Measurements from ENCODE around the gene PCDH9. TPM values are rescaled to one million over a fixed set of nuclear protein-coding genes. Genes with fewer than 3 reads are reported as not detected.
"Not testable (repeated sequence)": the region's sequence is repeated elsewhere in the genome, so short reads cannot be mapped to it uniquely, and the experiment has no call there.

Gene PCDH9
- total RNA-seq, 2 donors from 2014 or later: 0.44 to 1.0 TPM

DNA sequence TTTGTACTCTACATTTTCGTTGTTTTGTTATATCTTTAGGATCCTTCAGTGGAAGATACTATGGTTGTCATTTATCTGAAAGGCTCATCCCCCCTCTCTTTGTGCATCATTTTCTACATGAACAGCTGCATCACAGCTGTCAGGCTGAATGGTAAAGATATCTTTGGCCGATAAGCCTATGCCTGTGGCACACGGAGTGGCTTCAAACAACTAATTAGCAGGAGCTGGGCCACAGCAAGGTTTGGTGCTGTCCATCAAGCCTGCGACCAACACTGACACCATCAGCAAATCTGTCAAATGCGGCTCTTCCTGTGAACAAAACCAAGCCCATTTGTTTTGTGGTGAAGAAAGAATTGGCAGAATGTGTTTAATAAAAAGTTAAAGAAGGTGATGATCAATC lies 334.4 kb downstream of the PCDH9 start:
- DNase-seq: no peak
- TF ChIP-seq, protein P1, sequence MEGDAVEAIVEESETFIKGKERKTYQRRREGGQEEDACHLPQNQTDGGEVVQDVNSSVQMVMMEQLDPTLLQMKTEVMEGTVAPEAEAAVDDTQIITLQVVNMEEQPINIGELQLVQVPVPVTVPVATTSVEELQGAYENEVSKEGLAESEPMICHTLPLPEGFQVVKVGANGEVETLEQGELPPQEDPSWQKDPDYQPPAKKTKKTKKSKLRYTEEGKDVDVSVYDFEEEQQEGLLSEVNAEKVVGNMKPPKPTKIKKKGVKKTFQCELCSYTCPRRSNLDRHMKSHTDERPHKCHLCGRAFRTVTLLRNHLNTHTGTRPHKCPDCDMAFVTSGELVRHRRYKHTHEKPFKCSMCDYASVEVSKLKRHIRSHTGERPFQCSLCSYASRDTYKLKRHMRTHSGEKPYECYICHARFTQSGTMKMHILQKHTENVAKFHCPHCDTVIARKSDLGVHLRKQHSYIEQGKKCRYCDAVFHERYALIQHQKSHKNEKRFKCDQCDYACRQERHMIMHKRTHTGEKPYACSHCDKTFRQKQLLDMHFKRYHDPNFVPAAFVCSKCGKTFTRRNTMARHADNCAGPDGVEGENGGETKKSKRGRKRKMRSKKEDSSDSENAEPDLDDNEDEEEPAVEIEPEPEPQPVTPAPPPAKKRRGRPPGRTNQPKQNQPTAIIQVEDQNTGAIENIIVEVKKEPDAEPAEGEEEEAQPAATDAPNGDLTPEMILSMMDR (IDR thresholded peaks at IDR 0.05): no peak
- Histone ChIP-seq H3K9me3 (no peaks in the 10 kb centered on the region), H3K4me1 (no peaks in the 10 kb centered on the region), H3K9ac (ENCODE audit: low read depth in 2 of 2, low read length in 2 of 2) (no peak overlapping the region), H3K27ac (no peak overlapping the region), H3K27me3 (no peaks in the 10 kb centered on the region), H3K36me3 (no peaks in the 10 kb centered on the region), H3K4me3 (no peak overlapping the region)
- intact Hi-C loops (cut with DNase I): no loop called here

DNA sequence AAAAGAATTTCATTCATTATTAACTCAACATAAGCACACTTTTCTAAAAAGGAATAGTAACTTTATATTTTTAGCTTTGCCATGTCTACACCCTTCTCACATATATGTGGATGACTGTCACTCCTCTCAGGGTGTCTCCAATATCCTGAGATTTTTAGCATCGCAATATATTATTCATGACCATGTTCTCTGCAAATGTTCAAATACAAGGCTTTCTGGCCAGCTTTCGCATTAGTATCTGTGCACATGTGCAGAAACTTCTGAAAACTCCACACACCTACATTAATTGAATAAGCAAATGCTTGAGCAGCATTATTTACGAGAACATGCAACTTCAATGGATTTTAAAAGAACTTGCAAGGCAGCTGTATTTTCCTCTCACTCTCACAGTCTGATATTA lies 334.8 kb downstream of the PCDH9 start:
- no peaks in the 10 kb centered on the region for H3K27me3 ChIP-seq
- no peaks in the 10 kb centered on the region for H3K36me3 ChIP-seq
- H3K9me3 ChIP-seq: no peaks in the 10 kb centered on the region
- H3K4me3 ChIP-seq: no peak overlapping the region
- intact Hi-C loops (cut with DNase I): no loop called here
- no peak overlapping the region for H3K9ac ChIP-seq (ENCODE audit: low read depth in 2 of 2, low read length in 2 of 2)
- H3K27ac ChIP-seq: no peak overlapping the region
- H3K4me1 ChIP-seq: no peaks in the 10 kb centered on the region
- DNase-seq: no peak
- TF ChIP-seq, protein P1 (IDR thresholded peaks at IDR 0.05): no peak

DNA sequence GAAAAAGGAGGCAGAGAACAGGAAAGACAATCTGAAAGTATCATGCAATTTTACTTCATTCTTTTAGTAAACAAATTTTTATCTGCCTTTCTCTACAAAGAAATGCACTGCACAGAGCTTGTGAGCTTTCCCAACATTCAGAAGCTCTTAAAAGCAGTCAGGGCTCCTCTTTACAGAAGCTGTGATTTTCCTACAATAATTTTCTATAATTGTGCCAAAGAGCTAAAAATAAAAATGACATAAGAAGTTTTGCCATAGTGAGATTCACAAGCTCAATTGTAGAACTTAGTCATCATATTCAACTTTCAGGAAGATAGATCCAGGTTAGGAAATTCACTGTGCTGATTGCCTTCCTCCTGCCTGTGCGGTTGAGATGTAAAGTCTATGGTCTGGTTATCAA lies 341.4 kb downstream of the PCDH9 start:
- intact Hi-C loops (cut with DNase I): no loop called here
- H3K4me1 ChIP-seq: no peaks in the 10 kb centered on the region
- TF ChIP-seq, protein P1 (IDR thresholded peaks at IDR 0.05): no peak
- H3K4me3 ChIP-seq: no peak overlapping the region
- no peak for DNase-seq
- H3K9me3 ChIP-seq: no peaks in the 10 kb centered on the region
- no peak overlapping the region for H3K9ac ChIP-seq (ENCODE audit: low read depth in 2 of 2, low read length in 2 of 2)
- no peak overlapping the region for H3K27ac ChIP-seq
- no peaks in the 10 kb centered on the region for H3K27me3 ChIP-seq
- no peaks in the 10 kb centered on the region for H3K36me3 ChIP-seq

DNA sequence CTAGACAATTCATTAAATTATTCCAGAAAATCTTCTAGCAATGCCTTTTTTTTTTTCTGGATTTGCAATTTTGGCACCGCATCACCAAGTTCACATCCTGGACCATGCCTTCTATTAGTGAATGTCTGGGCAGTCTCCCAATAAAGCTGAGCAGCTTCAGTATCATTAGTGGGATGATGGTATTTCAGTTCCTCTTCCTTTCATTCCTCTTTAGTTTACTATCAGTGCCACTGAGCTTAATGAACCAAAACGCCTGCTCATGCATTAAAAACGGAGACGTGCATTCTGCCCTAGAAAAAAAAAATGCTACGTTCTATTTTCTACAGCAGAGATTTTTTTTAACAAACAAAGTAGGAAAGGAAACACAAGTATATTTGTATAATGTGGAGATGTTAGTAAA lies 343.0 kb downstream of the PCDH9 start:
- intact Hi-C loops (cut with DNase I): no loop called here

DNA sequence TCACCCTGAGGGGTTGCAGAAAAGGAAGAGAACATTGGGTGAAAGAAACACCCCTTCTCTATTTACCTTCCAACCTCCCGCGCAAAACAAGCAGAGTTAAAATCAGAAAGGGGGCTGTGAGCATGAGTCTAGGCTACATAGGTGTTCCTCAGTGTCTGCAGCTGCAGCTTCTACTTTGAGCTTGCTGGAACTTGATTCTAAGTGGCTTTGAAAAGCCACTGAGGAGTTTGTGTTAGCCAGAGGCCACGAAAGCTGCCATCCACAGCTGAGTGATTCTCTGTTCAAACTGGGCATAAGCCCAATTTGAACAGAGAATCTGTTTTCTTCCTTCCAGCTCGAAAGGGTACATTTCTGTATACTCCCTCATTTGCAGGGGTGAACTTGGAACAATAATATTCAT lies 343.9 kb downstream of the PCDH9 start:
- no peaks in the 10 kb centered on the region for H3K36me3 ChIP-seq
- H3K4me1 ChIP-seq: no peaks in the 10 kb centered on the region
- no peaks in the 10 kb centered on the region for H3K27me3 ChIP-seq
- no peak for DNase-seq
- intact Hi-C loops (cut with DNase I): no loop called here
- H3K27ac ChIP-seq: no peak overlapping the region
- no peak overlapping the region for H3K9ac ChIP-seq (ENCODE audit: low read depth in 2 of 2, low read length in 2 of 2)
- TF ChIP-seq, protein P1 (IDR thresholded peaks at IDR 0.05): no peak
- no peak overlapping the region for H3K4me3 ChIP-seq
- H3K9me3 ChIP-seq: no peaks in the 10 kb centered on the region

More for the DNA sequence above, 343.0 kb downstream of the PCDH9 start:
- Histone ChIP-seq H3K27ac (no peak overlapping the region), H3K27me3 (no peaks in the 10 kb centered on the region), H3K9ac (ENCODE audit: low read depth in 2 of 2, low read length in 2 of 2) (no peak overlapping the region), H3K9me3 (no peaks in the 10 kb centered on the region), H3K4me1 (no peaks in the 10 kb centered on the region), H3K4me3 (no peak overlapping the region), H3K36me3 (no peaks in the 10 kb centered on the region)
- no peak for DNase-seq
- TF ChIP-seq, protein P1 (IDR thresholded peaks at IDR 0.05): no peak

DNA sequence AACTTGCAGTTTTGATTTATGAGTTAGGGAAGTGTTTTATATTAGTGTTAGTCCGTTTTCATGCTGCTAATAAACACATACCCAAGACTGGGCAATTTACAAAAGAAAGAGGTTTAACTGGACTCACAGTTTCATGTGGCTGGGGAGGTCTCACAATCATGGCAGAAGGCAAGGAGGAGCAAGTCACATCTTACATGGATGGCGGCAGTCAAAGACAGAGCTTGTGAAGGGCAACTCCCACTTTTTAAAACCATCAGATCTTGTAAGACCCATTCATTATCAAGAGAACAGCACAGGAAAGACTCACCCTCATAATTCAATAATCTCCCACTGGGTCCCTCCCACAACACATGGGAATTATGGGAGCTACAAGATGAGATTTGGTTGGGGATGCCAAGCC lies 349.0 kb downstream of the PCDH9 start:
- H3K9ac ChIP-seq (ENCODE audit: low read depth in 2 of 2, low read length in 2 of 2); H3K4me1 ChIP-seq; H3K36me3 ChIP-seq; intact Hi-C loops (cut with DNase I); DNase-seq; H3K27ac ChIP-seq; H3K4me3 ChIP-seq; H3K27me3 ChIP-seq; H3K9me3 ChIP-seq: not testable (repeated sequence)
